ENCODE results near the gene SBDS.
"Not testable (repeated sequence)": the region's sequence is repeated elsewhere in the genome, so short reads cannot be mapped to it uniquely, and the experiment has no call there.

Gene SBDS

DNA sequence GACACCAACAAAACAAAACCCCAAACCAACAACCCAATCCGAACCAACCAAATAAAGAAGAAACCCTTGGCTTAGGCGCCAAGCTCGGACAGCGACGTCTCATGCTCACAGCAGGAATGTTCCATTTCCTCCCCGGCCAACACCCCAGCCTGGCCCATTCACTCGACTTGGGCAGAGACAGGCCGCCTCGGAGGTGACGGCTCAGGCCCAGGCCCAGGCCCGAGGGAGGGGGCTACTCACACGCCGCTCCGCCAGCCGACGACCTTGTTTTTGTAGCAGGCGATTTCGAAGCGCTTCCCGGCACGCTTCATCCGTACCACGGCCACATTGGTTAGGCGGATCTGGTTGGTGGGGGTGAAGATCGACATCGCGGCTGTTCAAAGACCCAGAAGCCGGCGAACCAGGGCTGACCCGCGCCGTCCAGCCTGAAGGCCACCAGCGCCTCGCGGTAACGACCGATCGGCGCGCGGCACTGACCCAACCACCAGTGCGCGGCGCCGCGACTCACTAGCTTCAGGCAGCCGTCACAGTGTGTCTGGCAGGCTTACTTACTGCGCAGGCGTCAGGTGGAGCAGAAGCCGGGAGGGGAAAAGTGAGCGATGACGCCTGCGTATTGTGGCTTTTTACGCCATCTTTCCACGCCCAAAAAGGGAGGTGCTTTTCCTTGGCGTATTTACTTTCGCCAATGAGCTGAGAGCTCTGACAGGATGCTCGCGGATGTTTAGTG, at the start of gene SBDS:
TSS of gene SBDS (minus strand) at position 537 of the 727 bp plus-strand sequence. CDS start at position 368, 169 bp downstream.
- peak; percentile 79 for DNase-seq (ENCODE audit: low spot score)
- FAIRE-seq = peak; percentile 97

DNA sequence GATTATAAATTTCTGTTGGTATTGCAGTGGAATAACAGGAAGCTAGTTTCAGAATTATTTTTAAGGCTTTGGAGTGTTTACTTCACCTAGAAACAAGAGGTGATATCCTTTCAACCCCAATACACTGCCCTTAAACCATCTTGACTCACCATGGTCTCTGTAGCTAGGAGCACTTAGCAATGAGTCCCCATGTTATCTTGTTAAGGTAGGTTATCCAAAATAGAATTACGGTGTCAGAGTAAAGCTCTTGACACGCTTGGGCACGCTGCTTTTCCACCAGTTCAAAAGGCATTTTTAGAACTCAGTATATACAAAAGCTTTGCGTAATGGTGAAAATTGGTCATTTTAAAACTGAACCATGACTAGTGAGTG, 48.2 kb upstream of the SBDS start:
- not testable (repeated sequence) for DNase-seq (ENCODE audit: low spot score); FAIRE-seq

DNA sequence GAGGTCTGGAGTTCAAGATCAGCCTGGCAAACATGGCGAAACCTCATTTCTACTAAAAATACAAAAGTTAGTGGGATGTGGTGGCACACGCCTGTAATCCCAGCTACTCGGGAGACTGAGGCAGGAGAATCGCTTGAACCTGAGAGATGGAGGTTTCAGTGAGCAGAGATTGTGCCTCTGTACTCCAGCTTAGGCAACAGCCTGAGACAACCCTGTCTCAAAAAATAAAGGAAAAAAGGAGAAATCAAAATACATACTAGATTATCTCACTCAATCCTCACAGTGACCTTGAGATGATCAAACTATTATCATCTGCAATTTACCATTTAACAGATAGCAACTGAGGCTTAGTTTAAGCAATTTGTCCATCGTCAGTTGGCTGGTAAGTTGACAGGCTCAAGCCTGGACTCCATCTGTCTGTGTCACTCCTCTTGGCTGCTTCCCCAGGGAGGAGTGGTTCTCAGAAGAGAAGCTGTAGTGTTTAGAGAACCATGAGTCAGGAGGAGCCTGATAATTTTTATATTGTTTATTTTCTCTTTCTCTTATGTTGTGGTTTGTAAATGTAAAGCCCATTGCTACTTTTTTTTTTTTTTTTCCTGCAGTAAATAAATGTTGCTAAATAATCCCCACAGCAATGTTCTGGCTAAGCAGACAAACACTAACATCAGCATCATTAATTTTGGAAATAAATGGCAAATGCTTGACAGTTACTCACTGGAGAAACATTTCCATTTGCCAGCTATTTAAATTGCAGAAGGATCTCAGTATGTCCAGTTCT, 47.6 kb upstream of the SBDS start:
- not testable (repeated sequence) for DNase-seq (ENCODE audit: low spot score)
- FAIRE-seq = peak; percentile 32

DNA sequence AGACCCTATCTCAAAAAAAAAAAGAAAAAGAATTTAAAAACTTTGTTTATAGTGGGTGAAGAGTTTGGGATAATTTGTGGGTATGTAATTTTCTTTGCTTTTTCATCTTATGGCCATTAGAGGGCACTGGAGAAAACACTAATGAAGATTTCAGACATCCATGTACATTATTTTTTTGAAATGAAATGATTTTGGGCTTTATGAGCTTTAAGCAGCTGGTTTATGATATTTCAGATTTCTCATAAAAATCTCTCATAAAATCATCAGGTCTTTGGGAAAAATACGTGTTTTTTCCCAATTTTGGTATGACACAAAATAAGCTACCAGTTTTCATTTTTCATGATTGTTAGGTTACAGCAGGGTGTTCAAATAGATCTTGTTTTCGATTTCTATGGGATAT, 45.4 kb upstream of the SBDS start:
- DNase-seq (ENCODE audit: low spot score); FAIRE-seq: not testable (repeated sequence)

DNA sequence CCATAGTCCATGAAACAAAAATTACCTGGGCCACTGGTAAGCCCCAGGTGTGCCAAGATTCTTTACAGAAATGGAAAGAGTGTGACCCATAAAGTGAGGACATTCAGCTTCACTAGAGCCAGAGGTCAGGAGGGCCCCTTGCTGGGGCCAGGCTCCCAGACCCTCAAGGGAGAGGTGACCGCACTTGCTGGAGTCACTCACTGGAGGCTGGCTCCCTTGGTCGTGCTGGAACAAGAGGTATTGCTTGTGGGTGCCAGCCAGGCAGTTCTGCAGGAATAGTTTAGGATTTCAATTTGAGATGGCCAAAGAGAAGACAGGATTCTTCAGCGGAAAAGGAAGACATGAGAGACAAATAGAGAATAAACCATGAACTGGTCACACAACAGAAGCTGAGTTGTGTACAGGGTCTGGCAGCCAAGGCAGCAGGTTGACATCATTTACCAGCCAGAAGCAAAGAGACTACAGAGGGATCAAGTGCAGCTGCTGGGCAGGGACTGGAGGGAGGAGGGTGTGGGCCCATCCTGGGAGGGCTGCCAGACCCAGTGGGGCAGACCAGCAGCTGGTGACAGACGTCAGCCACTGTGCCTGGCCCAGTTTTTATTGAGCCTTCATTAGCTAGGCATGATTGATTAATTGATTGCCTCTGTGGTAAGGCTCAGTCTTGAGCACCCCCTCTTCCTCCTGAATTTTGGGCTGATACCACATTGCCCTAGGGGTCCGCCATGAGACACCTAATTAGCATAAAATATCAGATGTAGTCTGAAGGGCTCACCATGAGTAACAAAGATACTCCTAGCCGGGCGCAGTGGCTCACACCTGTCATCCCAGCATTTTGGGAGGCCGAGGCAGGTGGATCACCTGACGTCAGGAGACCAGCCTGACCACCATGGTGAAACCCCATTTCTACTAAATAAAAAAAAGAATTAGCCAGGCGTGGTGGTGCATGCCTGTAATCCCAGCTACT, 41.3 kb upstream of the SBDS start:
- not testable (repeated sequence) for DNase-seq (ENCODE audit: low spot score); FAIRE-seq

DNA sequence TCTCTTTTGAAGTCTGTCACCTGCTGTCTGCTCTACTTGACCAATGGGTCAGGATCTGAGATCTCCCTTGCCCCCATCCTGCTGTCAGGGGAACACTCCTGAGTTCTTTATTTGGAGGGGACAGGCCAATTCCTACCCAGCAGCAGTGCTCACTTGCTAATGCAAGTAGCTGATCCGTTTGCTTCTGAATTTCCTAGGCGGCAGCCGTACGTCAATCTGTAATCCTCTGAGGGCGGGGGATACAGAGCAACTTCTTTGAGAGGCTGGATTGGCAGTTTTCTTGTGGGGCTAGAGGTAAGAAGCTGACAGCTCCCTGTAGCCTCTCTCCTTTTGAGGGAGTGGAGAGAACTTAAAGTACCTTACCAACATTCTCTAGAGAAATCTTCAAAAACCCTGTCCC, 37.9 kb upstream of the SBDS start:
- no peak for FAIRE-seq
- no peak for DNase-seq (ENCODE audit: low spot score)

DNA sequence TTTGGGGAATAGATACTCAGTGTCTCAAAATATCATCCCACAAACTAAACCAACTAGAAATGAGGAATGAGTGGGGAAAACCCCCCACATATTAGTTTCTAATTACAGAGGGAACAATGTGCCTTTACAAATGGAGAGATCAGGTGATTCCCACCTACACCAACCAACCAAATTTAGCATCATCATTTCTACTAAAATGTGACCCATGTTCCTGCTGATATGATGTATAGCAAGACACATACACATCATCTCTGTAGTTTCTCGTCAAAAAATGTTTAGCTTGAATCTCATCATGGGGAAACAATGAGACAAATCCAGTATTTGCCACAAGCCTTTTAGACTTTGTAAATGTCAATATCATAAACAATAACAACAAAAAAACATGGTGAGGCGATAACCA, 36.3 kb upstream of the SBDS start:
- not testable (repeated sequence) for FAIRE-seq; DNase-seq (ENCODE audit: low spot score)

DNA sequence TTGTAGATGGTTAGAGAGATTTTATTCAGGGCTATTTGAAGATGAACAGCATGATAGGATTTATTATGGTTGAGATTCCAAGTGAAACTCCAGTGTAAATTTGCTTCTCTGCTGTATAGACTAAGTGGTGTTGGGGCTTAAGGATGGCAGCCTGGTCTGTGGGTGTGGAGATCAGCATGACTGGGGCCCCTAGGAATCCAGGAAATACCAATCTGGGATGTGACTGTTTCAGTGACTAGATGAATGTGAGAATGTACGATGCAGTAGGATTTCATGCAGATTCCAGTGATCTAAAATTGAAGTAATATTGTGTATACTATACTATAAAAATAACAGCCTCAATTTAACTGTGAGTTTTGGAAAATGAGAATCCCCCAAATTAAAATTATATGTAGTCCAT, 30.1 kb upstream of the SBDS start:
- FAIRE-seq; DNase-seq (ENCODE audit: low spot score): not testable (repeated sequence)

DNA sequence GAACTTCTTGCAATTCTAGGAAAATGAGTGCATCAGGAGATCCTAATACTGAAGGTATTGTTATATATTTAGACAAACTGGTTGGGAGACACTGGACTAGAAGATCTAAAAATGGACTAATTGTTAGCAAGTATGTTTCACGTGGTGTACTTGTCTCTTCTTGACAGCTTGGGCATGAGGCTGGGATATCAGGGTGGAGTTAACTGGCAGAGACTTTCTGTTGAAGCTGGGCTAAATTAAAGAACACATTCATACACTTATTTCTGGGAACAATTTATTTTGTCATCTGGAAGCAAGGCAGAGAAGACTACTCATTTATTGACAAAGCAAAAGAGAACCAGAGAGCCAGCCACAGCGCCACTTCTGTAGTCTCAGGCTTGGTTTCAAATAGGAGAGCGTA, 27.1 kb upstream of the SBDS start:
- DNase-seq (ENCODE audit: low spot score) (no peak), FAIRE-seq (no peak)

DNA sequence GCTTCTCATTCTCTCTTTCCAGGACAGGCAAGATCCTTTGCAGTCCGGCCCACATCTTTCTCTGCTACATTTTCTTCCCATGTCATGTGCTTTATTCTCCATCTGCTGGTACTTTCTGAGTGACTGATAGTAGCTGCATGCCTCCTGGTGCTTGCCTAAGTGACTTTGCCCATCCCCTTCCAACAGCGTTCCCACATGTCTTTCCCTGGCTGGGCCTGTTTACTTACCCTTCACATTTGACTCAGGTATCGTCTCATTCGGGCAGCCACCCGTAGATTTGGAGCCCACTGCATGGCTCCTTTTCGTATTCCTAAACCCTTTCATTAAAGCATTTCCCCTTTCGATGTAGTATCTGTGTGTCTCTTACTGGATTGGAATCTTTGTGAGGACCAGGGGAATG, 25.9 kb upstream of the SBDS start:
- FAIRE-seq (no peak), DNase-seq (ENCODE audit: low spot score) (no peak)

DNA sequence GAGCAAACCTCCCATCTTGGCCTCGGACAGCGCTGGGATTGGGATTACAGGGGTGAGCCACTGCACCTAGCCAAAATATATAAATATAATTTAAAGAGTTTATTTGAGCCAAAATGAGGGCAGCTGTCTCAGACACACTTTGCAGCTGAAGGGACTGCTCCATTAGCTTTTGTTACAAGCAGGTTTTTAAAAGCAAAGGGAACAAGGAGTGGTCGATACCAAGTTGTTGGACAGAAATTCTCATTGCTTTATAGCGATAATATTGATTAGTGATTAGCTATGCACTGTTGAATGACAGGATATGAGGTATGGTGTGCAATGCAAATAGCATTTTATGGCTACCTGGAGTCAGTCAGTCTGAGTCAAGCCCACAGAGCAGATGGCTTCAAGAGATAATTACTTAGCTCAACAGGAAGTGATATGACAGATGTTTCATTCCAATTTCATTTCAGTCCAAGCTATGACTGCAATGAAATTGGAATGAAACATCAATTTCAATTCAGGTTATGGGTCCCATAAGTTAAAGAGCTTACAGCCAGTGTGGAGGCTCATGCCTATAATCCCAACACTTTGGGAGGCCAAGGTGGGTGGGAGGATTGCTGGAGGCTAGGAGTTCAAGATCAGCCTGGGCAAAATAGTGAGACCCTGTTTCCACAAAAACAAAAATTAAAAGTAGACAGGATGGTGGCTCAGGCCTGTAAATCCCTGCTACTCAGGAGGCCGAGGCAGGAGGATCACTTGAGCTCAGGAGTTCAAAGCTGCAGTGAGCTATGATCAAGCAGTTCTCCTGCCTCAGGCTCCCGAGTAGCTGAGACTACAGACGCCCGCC, 24.4 kb upstream of the SBDS start:
- FAIRE-seq (no peak), DNase-seq (ENCODE audit: low spot score) (no peak)

DNA sequence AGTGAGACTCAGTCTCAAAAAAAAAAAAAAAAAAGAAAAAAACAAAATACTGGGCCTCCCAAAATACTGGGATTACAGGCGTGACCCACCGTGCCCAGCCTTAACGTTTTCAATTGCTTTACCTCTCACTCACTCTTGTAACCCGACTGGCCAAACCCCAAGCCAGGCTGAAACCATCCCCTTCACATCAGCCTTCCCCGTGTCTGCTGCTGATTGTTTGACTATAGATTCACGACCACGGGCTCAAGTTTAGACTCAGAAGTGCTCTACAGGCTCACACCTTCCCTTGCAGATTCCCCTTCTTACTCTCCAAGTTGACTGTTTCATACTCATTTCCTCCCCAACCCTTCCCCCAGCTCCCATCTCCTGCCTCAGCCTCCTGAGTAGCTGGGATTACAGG, 23.6 kb upstream of the SBDS start:
- no peak for DNase-seq (ENCODE audit: low spot score)

DNA sequence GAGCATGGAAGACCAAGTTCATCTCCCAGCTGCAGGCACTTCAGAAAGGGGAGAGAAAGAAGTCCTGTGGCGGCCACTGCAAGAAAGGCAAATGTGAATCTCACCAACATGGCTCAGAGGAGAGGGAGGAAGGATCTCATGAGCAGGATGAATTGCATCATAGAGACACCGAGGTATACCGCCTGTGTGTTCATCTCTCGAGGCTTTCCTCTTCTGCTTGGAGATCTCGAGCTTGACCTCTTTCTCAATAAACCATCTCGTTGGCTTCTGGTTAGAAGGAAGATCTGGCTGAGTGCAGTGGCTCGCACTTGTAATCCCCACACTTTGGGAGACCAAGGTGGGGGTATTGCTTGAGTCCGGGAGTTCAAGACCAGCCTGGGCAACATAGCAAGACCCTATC, 22.6 kb upstream of the SBDS start:
- DNase-seq (ENCODE audit: low spot score); FAIRE-seq: not testable (repeated sequence)

More for the DNA sequence above, 23.6 kb upstream of the SBDS start:
- FAIRE-seq = no peak

DNA sequence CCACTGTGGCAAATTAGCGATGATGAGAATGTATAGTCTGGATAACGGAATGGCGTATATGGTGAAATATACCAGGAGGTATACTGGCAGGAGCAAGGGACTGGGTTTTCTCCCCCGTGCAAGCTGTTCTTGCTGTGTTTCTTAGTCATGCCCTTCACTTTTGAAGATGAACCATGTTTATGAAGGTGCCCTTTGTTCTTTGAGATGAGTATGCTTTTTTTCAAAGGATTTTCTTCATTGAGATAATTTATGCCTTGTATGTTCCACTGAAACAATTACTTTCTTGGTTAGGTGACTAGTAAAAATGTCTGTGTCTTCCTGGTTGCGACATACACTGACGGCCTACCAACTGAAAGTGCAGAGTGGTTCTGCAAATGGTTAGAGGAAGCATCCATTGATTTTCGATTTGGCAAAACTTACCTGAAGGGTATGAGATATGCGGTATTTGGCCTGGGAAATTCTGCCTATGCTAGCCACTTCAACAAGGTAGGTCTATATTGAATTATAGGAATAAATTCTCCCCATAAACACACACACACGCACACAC, 18.8 kb upstream of the SBDS start:
- FAIRE-seq; DNase-seq (ENCODE audit: low spot score): not testable (repeated sequence)

DNA sequence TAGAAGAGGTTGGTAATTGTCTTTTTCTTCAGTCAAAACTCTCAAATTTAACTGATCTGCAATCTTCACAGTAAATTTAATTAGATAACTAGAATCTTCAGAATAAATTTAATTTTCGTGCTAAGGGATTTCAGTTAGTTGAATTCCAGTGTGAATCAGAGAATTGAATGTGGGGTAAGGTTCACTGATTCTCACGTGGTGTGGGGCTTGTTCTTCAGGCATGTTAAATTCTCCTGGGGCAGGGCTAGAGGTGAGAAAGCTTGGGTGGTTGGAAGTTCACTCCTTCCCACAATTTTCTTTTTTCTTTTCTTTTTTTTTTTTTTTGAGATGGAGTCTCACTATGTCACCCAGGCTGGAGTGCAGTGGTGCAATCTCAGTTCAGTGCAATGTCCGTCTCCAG, 14.3 kb upstream of the SBDS start:
- FAIRE-seq; DNase-seq (ENCODE audit: low spot score): not testable (repeated sequence)

DNA sequence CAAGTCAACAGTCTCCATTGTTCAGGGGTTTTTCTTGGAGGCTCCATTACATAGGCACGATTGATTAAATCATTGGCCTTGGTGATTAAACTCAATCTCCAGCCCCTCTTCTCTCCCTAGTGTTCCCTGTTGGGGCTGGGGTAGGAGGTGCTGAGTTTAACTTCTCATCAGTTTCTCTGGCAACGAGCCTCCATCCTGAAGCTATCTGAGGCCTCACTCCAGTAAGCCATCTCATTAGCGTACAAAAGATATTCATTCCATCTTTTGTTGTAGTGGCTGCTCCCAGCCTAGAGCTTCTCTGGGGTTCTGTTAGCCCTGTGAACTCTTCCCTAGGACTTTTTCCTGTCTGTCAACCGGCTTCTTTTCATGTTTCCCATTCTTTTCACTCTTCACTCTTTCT, 12.9 kb upstream of the SBDS start:
- no peak for FAIRE-seq
- DNase-seq (ENCODE audit: low spot score) = no peak

DNA sequence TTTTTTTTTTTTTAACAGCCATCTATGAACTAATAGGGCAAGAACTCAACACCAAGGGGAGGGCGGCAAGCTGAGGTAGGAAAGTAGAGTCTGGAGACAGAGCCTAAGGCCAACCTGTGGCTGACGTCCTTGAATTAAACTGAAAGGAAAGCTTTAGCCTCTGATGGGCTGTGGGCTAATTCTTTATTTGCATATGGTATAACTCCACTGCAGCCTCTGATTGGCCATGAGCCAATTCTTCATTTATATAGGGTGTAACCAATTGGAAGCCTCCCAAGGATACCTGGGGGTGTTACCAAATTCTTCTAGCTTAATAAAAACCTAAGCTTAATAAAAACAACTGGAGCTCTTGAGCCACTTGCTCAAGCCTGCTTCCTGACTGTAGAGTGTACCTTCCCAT, 11.6 kb upstream of the SBDS start:
- DNase-seq (ENCODE audit: low spot score) = no peak
- FAIRE-seq = no peak

DNA sequence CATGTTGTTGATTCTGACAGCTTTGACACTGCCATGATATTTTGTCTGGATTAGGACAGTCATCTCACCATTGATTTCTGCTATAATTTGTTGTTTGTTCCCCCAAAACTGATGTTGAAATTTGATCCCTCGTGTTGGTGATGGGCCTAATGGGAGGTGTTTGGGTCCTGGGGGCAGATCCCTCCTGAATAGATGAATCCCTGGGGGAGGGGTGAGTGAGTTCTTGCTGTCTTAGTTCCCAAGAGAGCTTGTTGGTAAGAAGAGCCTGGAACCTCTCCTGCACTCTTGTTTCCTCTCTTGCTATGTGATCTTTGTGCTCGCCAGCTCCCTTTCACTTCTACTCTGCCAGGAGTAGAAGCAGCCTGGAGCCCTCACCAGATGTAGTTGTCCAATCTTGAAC, 8.8 kb upstream of the SBDS start:
- FAIRE-seq = not testable (repeated sequence)

DNA sequence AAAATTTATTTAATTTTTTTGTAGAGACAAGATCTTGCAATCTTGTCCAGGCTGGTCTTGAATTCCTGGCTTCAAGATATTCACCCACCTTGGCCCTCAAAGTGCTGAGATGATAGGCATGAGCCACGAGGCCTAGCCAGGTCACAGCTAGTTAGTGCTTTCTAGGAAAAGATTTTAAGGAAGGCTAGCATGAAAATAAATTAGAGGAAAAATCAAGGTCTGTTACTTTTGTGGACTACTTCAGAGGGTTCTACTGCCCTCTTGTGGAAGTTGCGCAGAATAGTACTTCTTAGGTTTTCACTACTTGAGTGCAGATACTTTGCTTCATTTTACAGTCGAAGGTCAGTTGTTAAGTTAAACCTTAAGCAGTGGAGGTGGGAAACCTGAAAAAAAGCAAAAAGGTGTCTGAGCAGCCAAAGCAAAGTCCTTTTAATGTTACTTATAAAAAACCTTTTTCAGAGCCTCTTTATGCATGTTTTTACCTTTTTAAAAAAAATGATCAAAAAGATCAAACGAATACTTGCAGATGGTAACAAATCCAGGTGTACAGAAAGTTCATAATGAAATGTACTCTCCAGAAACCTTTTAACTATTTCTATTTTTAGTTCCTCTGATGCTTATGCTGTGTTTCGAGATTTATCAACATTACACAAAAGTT, 5.3 kb upstream of the SBDS start:
- not testable (repeated sequence) for FAIRE-seq; DNase-seq (ENCODE audit: low spot score)

More for the DNA sequence above, 8.8 kb upstream of the SBDS start:
- not testable (repeated sequence) for DNase-seq (ENCODE audit: low spot score)

All from urothelium cell line (cell line).